OCI-M1 (cell line): ENCODE data around the gene ZNF586.
A peak's percentile ranks its signal among the peaks of the same experiment; 100 is the strongest.
"Not testable (repeated sequence)": the region's sequence is repeated elsewhere in the genome, so short reads cannot be mapped to it uniquely, and the experiment has no call there.

Source experiments
- DNase-seq: peaks from one replicate; lab custom pipeline; 2025; lab: John Stamatoyannopoulos, UW

The ZNF586 gene

DNA sequence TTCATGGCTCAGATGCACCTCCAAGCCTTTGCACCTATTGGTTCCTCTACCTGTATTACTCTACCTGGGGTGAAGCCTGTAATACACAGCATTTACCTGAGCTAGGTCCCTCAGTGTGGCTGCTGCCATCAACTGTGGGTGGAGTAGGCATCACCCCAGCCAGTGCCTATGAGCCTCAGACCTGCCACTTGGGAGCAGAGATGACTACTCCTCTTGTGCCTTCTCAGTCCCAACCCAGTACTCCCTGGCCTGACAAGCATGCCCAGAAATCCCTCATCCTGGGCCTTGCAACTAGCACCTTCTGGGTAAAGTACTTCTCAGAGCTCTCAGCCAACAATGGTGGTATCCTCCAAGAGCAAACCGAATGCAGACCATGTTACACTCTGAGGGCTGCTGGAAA, 27.1 kb downstream of the ZNF586 start:
- DNase-seq = not testable (repeated sequence)

DNA sequence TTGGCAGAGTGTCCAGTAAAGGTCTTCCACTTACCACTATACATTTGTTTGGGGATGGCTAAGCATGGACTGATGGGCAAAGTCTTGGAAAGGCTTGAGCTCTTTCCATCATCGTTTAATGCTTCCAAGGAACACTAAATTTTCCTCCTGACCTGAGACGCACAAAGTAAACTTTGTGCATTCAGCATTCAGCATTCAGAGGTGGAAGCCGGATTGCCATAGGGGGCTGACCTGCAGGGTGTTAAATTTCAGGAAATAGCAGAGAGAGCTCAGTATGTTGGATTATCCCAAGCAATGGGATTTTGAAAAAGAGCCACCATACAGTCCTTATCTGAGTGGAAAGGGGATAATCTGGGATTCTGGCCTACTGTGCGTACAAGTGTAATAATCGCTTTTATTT, 31.2 kb downstream of the ZNF586 start:
- no peak for DNase-seq

- peak; percentile 27 for DNase-seq
Measured at GRCh38 chr19:57802269-57802668, 32.8 kb downstream of the ZNF586 start.

- no peak for DNase-seq
Measured at GRCh38 chr19:57803265-57803593, 33.8 kb downstream of the ZNF586 start.

- peak; percentile 93 for DNase-seq
Measured at GRCh38 chr19:57803594-57804325, 34.3 kb downstream of the ZNF586 start.

DNA sequence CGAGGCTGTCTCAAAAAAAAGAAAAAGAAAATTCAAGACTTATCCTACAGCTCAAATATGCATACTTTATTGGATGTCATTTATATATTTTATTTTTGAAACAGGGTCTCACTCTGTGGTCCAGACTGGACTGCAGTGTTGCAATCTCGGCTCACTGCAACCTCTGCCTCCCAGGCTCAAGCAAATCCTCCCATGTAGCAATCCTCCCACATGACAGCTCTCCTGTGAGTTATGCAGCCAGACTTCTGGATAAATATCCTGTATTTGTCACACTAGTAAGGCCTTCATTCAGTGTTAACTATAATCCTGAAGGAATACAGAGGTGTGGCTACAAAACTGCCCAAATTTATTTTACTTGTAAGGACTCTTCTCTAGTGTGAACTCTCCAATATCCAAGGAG, 38.1 kb downstream of the ZNF586 start:
- DNase-seq = no peak

DNA sequence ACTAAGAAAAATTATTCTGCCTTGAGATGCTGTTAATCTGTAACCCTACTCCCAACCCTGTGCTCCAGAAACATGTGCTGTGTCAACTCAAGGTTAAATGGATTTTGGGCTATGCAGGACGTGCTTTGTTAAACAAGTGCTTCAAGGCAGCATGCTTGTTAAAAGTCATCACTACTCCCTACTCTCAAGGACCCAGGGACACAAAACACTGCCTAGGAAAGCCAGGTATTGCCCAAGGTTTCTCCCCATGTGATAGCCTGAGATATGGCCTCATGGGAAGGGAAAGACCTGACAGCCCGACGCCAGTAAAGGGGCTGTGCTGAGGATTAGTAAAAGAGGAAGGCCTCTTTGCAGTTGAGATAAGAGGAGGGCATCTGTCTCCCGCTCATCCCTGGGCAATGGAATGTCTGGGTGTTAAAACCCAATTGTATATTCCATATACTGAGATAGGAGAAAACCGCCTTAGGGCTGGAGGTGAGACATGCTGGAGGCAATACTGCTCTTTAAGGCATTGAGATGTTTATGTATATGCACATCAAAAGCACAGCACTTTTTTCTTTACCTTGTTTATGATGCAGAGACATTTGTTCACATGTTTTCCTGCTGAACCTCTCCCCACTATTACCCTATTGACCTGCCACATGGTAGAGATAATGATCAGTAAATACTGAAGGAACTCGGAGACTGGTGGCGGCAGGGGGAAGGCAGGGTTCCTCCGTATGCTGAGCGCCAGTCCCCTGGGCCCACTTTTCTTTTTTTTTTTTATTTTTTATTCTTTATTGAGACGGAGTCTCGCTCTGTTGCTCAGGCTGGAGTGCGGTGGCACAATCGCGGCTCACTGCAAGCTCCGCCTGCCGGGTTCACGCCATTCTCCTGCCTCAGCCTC, 41.2 kb downstream of the ZNF586 start:
- peak; percentile 87 for DNase-seq

DNA sequence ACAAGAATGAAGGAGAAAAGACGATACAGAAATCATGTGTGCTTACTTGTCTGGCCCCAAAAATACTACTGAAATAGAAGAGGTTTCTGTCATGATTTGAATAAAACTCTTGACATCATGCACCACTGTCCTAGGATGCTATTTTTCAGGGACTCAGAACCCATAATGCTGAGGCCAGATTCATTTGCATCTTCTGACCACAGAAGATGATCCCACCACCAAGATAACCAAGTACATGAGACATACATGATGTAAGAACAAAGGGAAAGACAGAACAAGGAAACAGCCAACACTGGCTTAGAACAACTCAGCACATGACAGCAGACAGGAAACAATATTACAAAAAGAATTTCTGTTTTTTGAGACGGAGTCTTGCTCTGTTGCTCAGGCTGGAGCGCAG, 42.8 kb downstream of the ZNF586 start:
- peak; percentile 81 for DNase-seq

GRCh38 chr19:57812975-57813820, 43.7 kb downstream of the ZNF586 start:
- DNase-seq = not testable (repeated sequence)

GRCh38 chr19:57813919-57814504, 44.5 kb downstream of the ZNF586 start:
- peak; percentile 38 for DNase-seq

DNA sequence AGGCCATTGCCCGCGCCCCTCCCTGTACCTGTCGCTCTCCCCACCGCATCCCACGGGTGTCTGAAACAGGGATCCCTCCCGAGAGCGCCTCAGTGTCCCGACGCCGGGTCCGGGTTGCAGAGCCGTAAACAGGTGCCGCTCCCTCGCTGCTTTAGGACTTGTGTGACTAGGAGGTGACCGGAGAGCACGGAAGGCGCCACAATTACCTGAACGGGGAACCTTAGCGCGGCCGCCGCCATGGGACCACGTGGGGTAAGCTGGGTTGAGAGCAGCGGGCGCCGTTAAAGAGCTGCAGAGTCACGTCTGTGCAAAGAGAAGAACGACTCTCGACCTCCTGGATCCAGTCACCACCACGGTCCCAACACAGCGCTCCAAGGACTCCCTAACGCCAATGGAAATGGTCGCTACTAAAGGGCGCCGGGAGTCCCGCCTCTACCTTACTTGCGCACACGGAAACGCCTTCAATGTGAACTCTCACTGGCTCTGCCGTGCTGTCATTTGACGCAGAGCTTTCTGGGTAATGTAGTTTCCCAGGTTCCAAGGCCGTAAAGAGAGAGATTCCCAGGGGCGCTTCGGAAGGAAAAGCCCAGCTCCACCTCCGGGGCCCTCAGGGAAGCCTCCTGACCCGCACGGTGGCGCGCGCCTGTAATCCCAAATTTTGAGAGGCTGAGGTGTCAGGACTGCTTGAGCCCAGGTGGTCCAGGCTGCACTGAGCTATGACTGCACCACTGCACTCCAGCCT, 45.2 kb downstream of the ZNF586 start, which contains the start of gene ZNF552:
Gene ZNF552, minus strand, starts transcription at position 409 of the 742 bp plus-strand sequence. Its CDS starts 170 bp downstream, at position 239.
- peak; percentile 93 for DNase-seq

DNA sequence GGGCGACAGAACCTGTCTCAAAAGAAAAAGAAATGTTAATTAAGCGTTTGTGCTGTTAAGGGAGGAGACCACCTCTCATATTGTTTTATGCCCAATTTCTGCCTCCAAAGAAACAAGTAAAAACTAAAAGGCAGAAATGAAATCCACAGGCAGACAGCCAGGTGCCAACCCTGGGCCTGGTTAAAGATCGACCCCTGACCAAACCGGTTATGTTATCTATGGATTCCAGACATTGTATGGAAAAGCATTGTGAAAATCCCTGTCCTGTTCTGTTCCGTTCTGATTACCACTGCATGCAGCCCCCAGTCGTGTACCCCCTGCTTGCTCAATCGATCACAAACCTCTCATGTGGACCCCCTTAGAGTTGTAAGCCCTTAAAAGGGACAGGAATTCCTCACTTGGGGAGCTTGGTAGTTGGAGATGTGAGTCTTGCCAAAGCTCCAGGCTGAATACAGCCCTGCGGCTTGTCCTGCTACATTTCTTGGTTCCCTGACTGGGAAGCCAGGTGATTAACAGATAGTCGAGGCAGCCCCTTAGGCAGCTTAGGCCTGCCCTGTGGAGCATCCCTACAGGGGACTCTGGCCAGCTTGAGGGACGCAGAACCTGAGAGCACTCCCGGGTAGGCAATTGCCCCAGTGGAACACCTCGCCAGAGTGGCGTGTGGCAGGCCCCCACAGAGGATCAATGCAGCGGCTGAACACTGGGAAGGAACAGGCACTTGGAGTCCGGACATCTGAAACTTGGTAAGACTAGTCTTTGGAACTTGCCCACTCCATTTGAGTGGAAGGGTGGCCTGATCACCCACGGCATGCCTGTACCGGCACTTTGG, 46.0 kb downstream of the ZNF586 start:
- no peak for DNase-seq

GRCh38 chr19:57816652-57817051, 47.2 kb downstream of the ZNF586 start:
- peak; percentile 34 for DNase-seq

DNA sequence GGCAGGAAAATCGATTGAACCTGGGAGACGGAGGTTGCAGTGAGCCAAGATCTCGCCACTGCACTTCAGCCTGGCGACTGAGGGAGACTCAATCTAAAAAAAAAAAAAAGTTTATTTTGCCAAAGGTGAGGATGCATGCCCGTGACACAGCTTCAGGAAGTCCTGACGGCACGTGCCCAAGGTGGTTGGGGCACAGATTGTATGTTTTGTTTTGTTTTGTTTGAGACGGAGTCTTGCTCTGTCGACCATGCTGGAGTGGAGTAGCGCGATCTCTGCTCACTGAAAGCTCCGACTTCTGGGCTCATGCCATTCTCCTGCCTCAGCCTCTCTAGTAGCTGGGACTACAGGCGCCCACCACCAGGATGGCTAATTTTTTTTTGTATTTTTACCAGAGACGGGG, 48.5 kb downstream of the ZNF586 start:
- no peak for DNase-seq

DNA sequence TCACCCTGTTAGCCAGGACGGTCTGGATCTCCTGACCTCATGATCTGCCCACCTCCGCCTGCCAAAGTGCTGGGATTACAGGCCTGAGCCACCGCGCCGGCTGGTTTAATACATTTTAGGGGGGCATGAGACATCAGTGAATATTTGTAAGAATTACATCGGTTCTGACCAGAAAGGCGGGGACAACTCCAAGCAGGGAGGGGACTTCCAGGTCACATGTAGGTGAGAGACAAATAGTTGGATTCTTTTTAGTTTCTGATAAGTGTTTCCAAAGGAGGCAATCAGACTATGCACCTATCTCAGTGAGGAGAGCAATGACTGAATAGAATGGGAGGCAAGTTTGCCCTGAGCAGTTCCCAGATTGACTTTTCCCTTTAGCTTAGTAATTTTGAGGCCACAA, 48.9 kb downstream of the ZNF586 start:
- peak; percentile 45 for DNase-seq

GRCh38 chr19:57819475-57820148, 50.1 kb downstream of the ZNF586 start:
- DNase-seq = peak; percentile 97

DNA sequence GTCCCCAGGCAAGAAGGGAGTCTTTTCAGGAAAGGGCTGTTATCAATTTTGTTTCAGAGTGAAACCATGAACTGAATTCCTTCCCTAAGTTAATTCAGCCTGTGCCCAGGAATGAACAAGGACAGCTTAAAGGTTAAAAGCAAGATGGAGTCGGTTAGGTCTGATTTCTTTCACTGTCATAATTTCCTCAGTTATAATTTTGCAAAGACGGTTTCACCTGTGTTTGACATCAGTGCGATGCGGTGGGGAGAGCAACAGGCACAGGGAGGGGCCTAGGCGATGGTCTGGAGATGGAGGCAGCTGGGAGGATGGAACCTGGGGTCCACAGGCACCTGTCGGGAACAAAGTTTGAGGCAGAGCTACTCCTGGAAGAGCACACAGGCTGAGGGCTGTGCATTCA, 51.1 kb downstream of the ZNF586 start:
- DNase-seq = no peak

DNA sequence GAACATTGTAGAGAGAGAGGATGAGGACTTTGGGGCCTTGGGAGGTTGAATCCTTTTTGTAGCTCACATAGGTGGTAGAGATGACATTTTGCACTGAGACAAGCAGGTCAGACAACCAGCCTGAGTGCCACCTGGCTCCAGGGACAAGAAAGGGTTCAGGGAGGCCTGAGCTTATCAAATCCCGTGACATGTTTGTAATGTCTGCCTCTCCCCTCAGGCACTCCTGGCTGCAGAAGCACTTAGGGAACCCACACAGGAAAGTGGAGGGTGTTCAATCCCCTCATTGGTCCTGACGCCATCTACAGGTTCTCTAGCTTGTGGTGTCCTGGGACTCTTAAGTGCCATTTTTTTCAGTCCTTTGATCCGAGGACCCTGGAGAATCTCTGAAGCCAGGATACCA, 51.6 kb downstream of the ZNF586 start:
- not testable (repeated sequence) for DNase-seq

GRCh38 chr19:57821501-57821900, 52.0 kb downstream of the ZNF586 start:
- not testable (repeated sequence) for DNase-seq

GRCh38 chr19:57823155-57823554, 53.7 kb downstream of the ZNF586 start:
- not testable (repeated sequence) for DNase-seq
